Kidney epithelial cell (primary cell): ENCODE measurements around the gene PNPLA8. TPM values are rescaled to one million over a fixed set of nuclear protein-coding genes. Genes with fewer than 3 reads are reported as not detected.
"Not testable (repeated sequence)": the region's sequence is repeated elsewhere in the genome, so short reads cannot be mapped to it uniquely, and the experiment has no call there.

Source experiments
- DNase-seq: peaks from one replicate; pipeline ENCODE4 v3.0.0-alpha.2; 2010; ENCODE audit warnings: low read depth
- H3K27me3 ChIP-seq: 2 replicates; pipeline ENCODE4 v1.6.0; 2011; ENCODE audit warnings: low read length; ENCODE audit not compliant: control insufficient read depth, insufficient read depth
- H3K36me3 ChIP-seq: 2 replicates; pipeline ENCODE4 v1.5.1; 2011; ENCODE audit warnings: low read length; ENCODE audit not compliant: control insufficient read depth, insufficient read depth
- H3K4me3 ChIP-seq: 2 replicates; pipeline ENCODE4 v1.5.1; 2011; ENCODE audit warnings: low read depth, mild to moderate bottlenecking, control low read depth, low read length
- total RNA-seq: library from RNA; depleted of rRNA; stranded (reverse); fragments of >200 nt; gene quantifications from 2 replicates; pipeline ENCODE4 v1.2.3, GENCODE V29; 2015
- TF ChIP-seq, protein P1 (sequence below): IDR thresholded peaks from 2 replicates; pipeline ENCODE4 v1.5.1; 2011; ENCODE audit warnings: mild to moderate bottlenecking, moderate library complexity, low read length, control low read depth, inconsistent platforms; ENCODE audit not compliant: insufficient read depth, poor library complexity, severe bottlenecking

Gene PNPLA8
- total RNA-seq, 1 donor from 2014 or later, result 26.3 TPM

DNA sequence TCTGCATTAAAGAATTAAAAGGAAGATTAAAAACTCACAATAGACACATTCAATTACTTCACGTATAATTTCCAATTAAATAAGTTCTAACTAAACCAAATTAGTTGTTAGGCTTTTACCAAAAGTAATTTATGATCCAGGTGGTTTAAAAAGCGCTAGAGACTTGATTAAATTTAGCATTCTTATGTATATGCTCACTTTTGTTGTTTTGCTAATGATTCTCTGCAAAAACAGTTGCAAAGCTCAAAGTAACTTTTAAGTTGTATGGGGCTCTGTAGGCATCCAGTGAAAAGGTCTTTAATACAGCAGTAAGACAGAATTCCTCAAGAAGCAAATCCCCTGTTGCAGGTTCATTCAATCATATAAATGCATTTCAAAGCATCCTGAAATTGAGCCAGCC is 15.5 kb upstream of the PNPLA8 start:
- Histone ChIP-seq H3K4me3 (no peak overlapping the region), H3K36me3 (no peaks in the 10 kb centered on the region), H3K27me3 (no peaks in the 10 kb centered on the region)
- TF ChIP-seq, protein P1, sequence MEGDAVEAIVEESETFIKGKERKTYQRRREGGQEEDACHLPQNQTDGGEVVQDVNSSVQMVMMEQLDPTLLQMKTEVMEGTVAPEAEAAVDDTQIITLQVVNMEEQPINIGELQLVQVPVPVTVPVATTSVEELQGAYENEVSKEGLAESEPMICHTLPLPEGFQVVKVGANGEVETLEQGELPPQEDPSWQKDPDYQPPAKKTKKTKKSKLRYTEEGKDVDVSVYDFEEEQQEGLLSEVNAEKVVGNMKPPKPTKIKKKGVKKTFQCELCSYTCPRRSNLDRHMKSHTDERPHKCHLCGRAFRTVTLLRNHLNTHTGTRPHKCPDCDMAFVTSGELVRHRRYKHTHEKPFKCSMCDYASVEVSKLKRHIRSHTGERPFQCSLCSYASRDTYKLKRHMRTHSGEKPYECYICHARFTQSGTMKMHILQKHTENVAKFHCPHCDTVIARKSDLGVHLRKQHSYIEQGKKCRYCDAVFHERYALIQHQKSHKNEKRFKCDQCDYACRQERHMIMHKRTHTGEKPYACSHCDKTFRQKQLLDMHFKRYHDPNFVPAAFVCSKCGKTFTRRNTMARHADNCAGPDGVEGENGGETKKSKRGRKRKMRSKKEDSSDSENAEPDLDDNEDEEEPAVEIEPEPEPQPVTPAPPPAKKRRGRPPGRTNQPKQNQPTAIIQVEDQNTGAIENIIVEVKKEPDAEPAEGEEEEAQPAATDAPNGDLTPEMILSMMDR, result no peak
- DNase-seq, result no peak

DNA sequence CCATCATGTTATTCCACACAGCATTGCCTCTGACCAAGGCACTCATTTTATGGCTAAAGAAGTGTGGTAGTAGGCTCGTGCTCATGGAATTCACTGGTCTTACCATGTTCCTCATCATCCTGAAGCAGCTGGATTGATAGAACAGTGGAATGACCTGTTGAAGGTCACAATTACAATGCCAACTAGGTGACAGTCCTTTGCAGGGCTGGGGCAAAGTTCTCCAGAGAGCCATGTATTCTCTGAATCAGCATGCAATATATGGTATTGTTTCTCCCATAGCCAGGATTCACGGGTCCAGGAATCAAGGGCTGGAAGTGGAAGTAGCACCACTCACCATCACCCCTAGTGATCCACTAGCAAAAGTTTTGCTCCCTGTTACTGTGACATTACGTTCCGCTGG is 12.8 kb upstream of the PNPLA8 start:
- H3K36me3 ChIP-seq, H3K4me3 ChIP-seq, H3K27me3 ChIP-seq, DNase-seq: not testable (repeated sequence)

DNA sequence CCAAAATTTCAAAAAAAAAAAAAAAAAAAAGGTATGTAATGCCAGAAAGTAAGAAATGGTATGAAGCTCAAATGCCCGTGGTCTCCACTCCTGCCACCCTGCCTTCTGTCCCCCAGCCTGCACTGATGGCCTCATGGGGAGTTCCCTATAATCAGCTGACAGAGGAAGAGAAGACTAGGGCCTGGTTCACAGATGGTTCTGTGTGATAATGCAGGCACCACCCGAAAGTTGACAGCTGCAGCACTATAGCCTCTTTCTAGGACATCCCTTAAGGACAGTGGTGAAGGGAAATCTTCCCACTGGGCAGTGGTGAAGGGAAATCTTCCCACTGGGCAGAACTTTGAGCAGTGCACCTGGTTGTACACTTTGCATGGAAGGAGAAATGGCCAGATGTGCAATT is 12.3 kb upstream of the PNPLA8 start:
- not testable (repeated sequence) for H3K27me3 ChIP-seq, H3K4me3 ChIP-seq, DNase-seq, H3K36me3 ChIP-seq

DNA sequence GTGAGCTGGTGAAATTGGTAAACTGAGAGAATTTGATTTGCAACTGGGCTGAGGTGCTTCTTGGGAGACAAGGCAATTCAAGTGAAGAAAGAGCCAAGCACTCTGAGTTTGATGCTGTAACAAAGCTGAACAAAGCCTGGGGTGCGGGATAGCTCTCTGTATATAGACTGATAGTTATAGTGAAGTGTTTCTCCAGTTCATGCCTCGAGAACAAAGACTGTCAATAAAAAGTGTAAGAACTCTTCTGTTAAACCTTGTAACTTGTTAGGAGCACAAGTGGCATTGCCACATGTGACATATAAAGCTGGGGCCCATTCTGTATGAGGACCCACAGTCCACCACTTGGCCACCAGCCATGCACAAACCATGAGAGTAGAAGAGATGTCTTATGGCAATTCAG is 11.3 kb upstream of the PNPLA8 start:
- no peaks in the 10 kb centered on the region for H3K36me3 ChIP-seq
- H3K4me3 ChIP-seq, result no peak overlapping the region
- H3K27me3 ChIP-seq, result no peaks in the 10 kb centered on the region
- no peak for DNase-seq
- TF ChIP-seq, protein P1, result no peak

DNA sequence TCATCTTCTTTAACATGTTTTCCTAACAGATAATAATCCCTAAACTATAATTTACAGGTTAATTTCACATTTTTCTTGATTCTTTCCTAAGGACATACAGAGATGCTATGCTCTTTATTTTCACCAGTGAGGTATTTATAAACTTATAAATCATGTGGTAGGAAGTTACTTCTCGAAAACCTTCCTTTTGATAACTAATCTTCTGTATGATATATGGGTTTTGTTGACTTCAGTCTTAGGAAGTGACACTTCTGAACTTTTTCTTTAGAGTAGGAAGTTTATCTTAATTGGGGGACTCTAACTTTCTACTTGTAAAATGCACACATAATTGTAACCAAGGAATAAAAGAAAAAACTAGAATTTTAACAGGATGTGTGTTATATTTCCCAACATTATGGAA is 9.8 kb upstream of the PNPLA8 start:
- no peak for DNase-seq
- Histone ChIP-seq H3K27me3 (no peaks in the 10 kb centered on the region), H3K36me3 (no peaks in the 10 kb centered on the region), H3K4me3 (no peak overlapping the region)
- TF ChIP-seq, protein P1, result no peak

DNA sequence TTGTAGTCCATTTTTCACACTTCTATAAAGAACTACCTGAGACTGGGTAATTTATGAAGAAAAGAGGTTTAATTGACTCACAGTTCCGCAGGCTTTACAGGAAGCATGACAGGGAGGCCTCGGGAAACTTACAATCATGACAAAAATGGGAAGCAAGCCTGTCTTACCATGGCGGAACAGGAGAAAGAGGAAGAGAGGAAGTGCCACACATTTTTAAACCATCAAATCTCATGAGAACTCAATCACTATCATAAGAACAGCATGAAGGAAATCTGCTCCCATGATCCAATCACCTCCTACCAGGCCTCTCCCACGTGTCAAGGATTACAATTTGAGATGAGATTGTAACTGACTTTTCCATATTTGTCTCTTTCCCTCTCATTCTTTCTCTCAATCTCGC is 9.3 kb upstream of the PNPLA8 start:
- no peak for DNase-seq

DNA sequence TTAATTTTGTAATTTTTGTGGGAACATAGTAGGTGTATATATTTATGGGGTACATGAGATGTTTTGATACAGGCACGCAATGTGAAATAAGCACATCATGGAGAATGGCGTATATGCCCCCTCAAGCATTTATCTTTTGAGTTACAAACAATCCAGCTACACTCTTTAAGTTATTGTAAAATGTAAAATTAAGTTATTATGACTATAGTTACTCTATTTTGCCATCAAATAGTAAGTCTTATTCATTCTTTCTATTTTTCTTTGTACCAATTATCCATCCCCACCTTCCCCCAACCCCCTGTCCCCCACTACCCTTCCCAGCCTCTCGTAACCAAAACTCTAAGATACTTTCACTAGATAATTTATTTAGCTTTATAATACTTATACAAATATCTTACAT is 7.8 kb upstream of the PNPLA8 start:
- no peak for DNase-seq
- TF ChIP-seq, protein P1, result no peak

More for the DNA sequence above, 9.3 kb upstream of the PNPLA8 start:
- TF ChIP-seq, protein P1, result no peak
- Histone ChIP-seq H3K36me3 (no peaks in the 10 kb centered on the region), H3K4me3 (no peak overlapping the region), H3K27me3 (no peaks in the 10 kb centered on the region)

More for the DNA sequence above, 7.8 kb upstream of the PNPLA8 start:
- Histone ChIP-seq H3K27me3 (no peaks in the 10 kb centered on the region), H3K4me3 (no peak overlapping the region), H3K36me3 (no peaks in the 10 kb centered on the region)
